NCI-H1092 (cell line): ENCODE data around the gene ERC2.

ENCODE experiments used
- DNase-seq: peaks from one replicate; lab custom pipeline; 2025; lab: John Stamatoyannopoulos, UW

Gene ERC2

GRCh38 chr3:55555873-55556618 lies 912.2 kb downstream of the ERC2 start:
- no peak for DNase-seq

GRCh38 chr3:55554634-55555425 lies 913.4 kb downstream of the ERC2 start:
- no peak for DNase-seq

GRCh38 chr3:55551644-55552043 lies 916.6 kb downstream of the ERC2 start:
- no peak for DNase-seq

GRCh38 chr3:55549177-55549576 lies 919.1 kb downstream of the ERC2 start:
- no peak for DNase-seq

- DNase-seq, result no peak
Measured at GRCh38 chr3:55546866-55547669, 921.2 kb downstream of the ERC2 start.

- no peak for DNase-seq
Measured at GRCh38 chr3:55545995-55546394, 922.3 kb downstream of the ERC2 start.

- no peak for DNase-seq
Measured at GRCh38 chr3:55544219-55544618, 924.0 kb downstream of the ERC2 start.

GRCh38 chr3:55543181-55543614 lies 925.1 kb downstream of the ERC2 start:
- DNase-seq, result no peak

GRCh38 chr3:55541456-55541855 lies 926.8 kb downstream of the ERC2 start:
- DNase-seq, result no peak

- no peak for DNase-seq
Measured at GRCh38 chr3:55541016-55541415, 927.3 kb downstream of the ERC2 start.

- no peak for DNase-seq
Measured at GRCh38 chr3:55540579-55540978, 927.7 kb downstream of the ERC2 start.

GRCh38 chr3:55538158-55538557 lies 930.1 kb downstream of the ERC2 start:
- DNase-seq, result no peak

- DNase-seq, result no peak
Measured at GRCh38 chr3:55537563-55537962, 930.7 kb downstream of the ERC2 start.

- no peak for DNase-seq
Measured at GRCh38 chr3:55537129-55537528, 931.1 kb downstream of the ERC2 start.

GRCh38 chr3:55534876-55535275 lies 933.4 kb downstream of the ERC2 start:
- DNase-seq, result no peak

- DNase-seq, result no peak
Measured at GRCh38 chr3:55532806-55533205, 935.5 kb downstream of the ERC2 start.

GRCh38 chr3:55531321-55531720 lies 936.9 kb downstream of the ERC2 start:
- no peak for DNase-seq

- DNase-seq, result no peak
Measured at GRCh38 chr3:55527361-55527760, 940.9 kb downstream of the ERC2 start.

- no peak for DNase-seq
Measured at GRCh38 chr3:55526332-55527030, 941.8 kb downstream of the ERC2 start.

- no peak for DNase-seq
Measured at GRCh38 chr3:55525436-55525835, 942.8 kb downstream of the ERC2 start.

- no peak for DNase-seq
Measured at GRCh38 chr3:55524565-55525244, 943.6 kb downstream of the ERC2 start.
